IMR-90 (cell line): ENCODE measurements around the gene RBM41. TPM values are rescaled to one million over a fixed set of nuclear protein-coding genes. Genes with fewer than 3 reads are reported as not detected.

Experiments used
- ATAC-seq: fragments of 200-7000 bp; cut with Tn5 transposase; 2 replicates; pipeline ENCODE4 v1.9.1; 2020; ENCODE audit warnings: low read depth, mild to moderate bottlenecking, moderate library complexity
- BruUV-seq: library from RNA; stranded (reverse); fragments of 400-500 nt; replicated peaks from 2 replicates; lab custom pipeline; 2021; lab: Mats Ljungman, UMichigan
- CTCF ChIA-PET: fragments of 300-600 bp; formaldehyde crosslinking; extraction: SDS; loops from one replicate; lab custom pipeline; 2021; ENCODE audit warnings: antibody characterized with exemption; lab: Yijun Ruan, JAX
- POLR2A ChIA-PET: fragments of 300-600 bp; sonication (Branson Sonifier 250); formaldehyde crosslinking; loops from one replicate; lab custom pipeline; 2022; ENCODE audit warnings: antibody characterized with exemption; ENCODE audit not compliant: unreplicated experiment; lab: Charles Lee
- DNase-seq: peaks from one replicate; pipeline ENCODE4 v3.0.0; 2013
- H2AFZ ChIP-seq: replicated peaks from 2 replicates; pipeline ENCODE3; 2013; ENCODE audit warnings: low read length, mild to moderate bottlenecking; ENCODE audit not compliant: poor library complexity
- H2AK5ac ChIP-seq: 2 replicates; pipeline ENCODE4 v1.6.1; 2013; ENCODE audit warnings: low read depth, low read length, inconsistent platforms
- H2AK9ac ChIP-seq: replicated peaks from 2 replicates; pipeline ENCODE3; 2013; ENCODE audit warnings: mild to moderate bottlenecking, low read depth, low read length, moderate library complexity; ENCODE audit not compliant: poor library complexity
- H2BK120ac ChIP-seq: 2 replicates; pipeline ENCODE4 v1.6.1; 2013; ENCODE audit warnings: low read depth, low read length, inconsistent platforms
- H2BK15ac ChIP-seq: 3 replicates; pipeline ENCODE4 v1.6.1; 2013; ENCODE audit warnings: low read depth, low read length, inconsistent platforms
- H2BK20ac ChIP-seq: 2 replicates; pipeline ENCODE4 v1.6.1; 2013; ENCODE audit warnings: low read depth, mild to moderate bottlenecking, inconsistent platforms, low read length, moderate library complexity
- H2BK5ac ChIP-seq: 2 replicates; pipeline ENCODE4 v1.6.1; 2013; ENCODE audit warnings: mild to moderate bottlenecking, low read depth, low read length, inconsistent platforms; ENCODE audit not compliant: poor library complexity, severe bottlenecking
- H3K14ac ChIP-seq: replicated peaks from 2 replicates; pipeline ENCODE4 v1.6.1; 2013; ENCODE audit warnings: low read depth, low read length, inconsistent platforms
- H3K18ac ChIP-seq: 2 replicates; pipeline ENCODE4 v1.6.1; 2013; ENCODE audit warnings: low read depth, low read length, control low read depth
- H3K23ac ChIP-seq: 2 replicates; pipeline ENCODE4 v1.6.1; 2013; ENCODE audit warnings: low read depth, low read length, inconsistent platforms
- H3K27ac ChIP-seq: 2 replicates; pipeline ENCODE4 v1.5.1; 2013; ENCODE audit warnings: mild to moderate bottlenecking, control low read depth, low read length; ENCODE audit not compliant: insufficient read depth
- H3K27me3 ChIP-seq: 2 replicates; pipeline ENCODE4 v1.6.1; 2013; ENCODE audit warnings: low read length; ENCODE audit not compliant: control insufficient read depth, insufficient read depth
- H3K36me3 ChIP-seq: 2 replicates; pipeline ENCODE4 v1.6.1; 2013; ENCODE audit warnings: low read length, mixed read lengths; ENCODE audit not compliant: control insufficient read depth, insufficient read depth
- H3K4ac ChIP-seq: 2 replicates; pipeline ENCODE4 v1.6.1; 2013; ENCODE audit warnings: low read depth, low read length, inconsistent platforms
- H3K4me1 ChIP-seq: 2 replicates; pipeline ENCODE4 v1.6.1; 2013; ENCODE audit warnings: low read length, mixed read lengths; ENCODE audit not compliant: control insufficient read depth, insufficient read depth
- H3K4me2 ChIP-seq: 2 replicates; pipeline ENCODE4 v1.6.1; 2013; ENCODE audit warnings: low read depth, mild to moderate bottlenecking, control low read depth, low read length, moderate library complexity
- H3K4me3 ChIP-seq: 2 replicates; pipeline ENCODE4 v1.5.1; 2013; ENCODE audit warnings: low read depth, mild to moderate bottlenecking, control low read depth, low read length, moderate library complexity; ENCODE audit not compliant: insufficient read depth
- H3K56ac ChIP-seq: 2 replicates; pipeline ENCODE4 v1.6.1; 2013; ENCODE audit warnings: low read length, inconsistent platforms; ENCODE audit not compliant: insufficient read depth; ENCODE audit errors: extremely low read depth
- H3K79me1 ChIP-seq, 2 experiments: 2 replicates each; pipeline ENCODE4 v1.6.1; 2013; ENCODE audit warnings: low read length in 2 of 2, inconsistent platforms in 1 of 2, low read depth in 1 of 2
- H3K9ac ChIP-seq: 2 replicates; pipeline ENCODE4 v1.6.1; 2013; ENCODE audit warnings: low read depth, low read length, control low read depth
- H3K9me1 ChIP-seq: 2 replicates; pipeline ENCODE4 v1.6.1; 2013; ENCODE audit warnings: low read length, inconsistent platforms; ENCODE audit not compliant: insufficient read depth
- H3K9me3 ChIP-seq: 2 replicates; pipeline ENCODE4 v1.6.1; 2013; ENCODE audit warnings: low read length; ENCODE audit not compliant: control insufficient read depth, insufficient read depth
- H4K20me1 ChIP-seq: 2 replicates; pipeline ENCODE4 v1.6.1; 2013; ENCODE audit warnings: low read length, inconsistent platforms; ENCODE audit not compliant: insufficient read depth
- H4K5ac ChIP-seq: 2 replicates; pipeline ENCODE4 v1.6.1; 2013; ENCODE audit warnings: mild to moderate bottlenecking, low read depth, low read length, control low read depth
- H4K8ac ChIP-seq, 2 experiments: 2 replicates each; pipeline ENCODE4 v1.6.1; 2013; ENCODE audit warnings: low read depth in 2 of 2, low read length in 2 of 2, control low read depth in 1 of 2, inconsistent platforms in 1 of 2
- H4K91ac ChIP-seq: 2 replicates; pipeline ENCODE4 v1.6.1; 2013; ENCODE audit warnings: low read depth, low read length, inconsistent platforms; ENCODE audit not compliant: insufficient read depth
- FOS ChIP-seq: fragments of 150-350 bp; IDR thresholded peaks from 2 replicates; pipeline ENCODE4 v1.6.1; 2016; ENCODE audit warnings: low read depth, low read length
- MAZ ChIP-seq: IDR thresholded peaks from 2 replicates; pipeline ENCODE4 v1.6.1; 2012; ENCODE audit warnings: low read depth, mild to moderate bottlenecking, low read length, improper control_type of control experiment, moderate library complexity, borderline replicate concordance
- RAD21 ChIP-seq: IDR thresholded peaks from 2 replicates; pipeline ENCODE4 v1.6.1; 2012; ENCODE audit warnings: low read length, improper control_type of control experiment
- WGBS, 2 experiments: methylation state at CpG; one replicate each; pipeline versions ENCODE4 v1.1.5 to v1.1.7; 2013; ENCODE audit warnings: missing lambda C conversion rate in 2 of 2; ENCODE audit not compliant: insufficient read length in 1 of 2; ENCODE audit errors: extremely low coverage in 2 of 2; 5-methylcytosine and 5-hydroxymethylcytosine counted together
- dilution Hi-C: fragments of 300-500 bp; cut with HindIII; formaldehyde crosslinking; loops from one replicate; pipeline ENCODE4 v1.14.3; 2018; ENCODE audit warnings: low sequenced_read_pairs; ENCODE audit not compliant: unreplicated experiment
- in situ Hi-C: fragments of 300-500 bp; cut with MboI; formaldehyde crosslinking; loops from 3 replicates; pipeline ENCODE4 v1.14.3; 2019; ENCODE audit warnings: low sequenced_read_pairs, inconsistent platforms, mixed read lengths
- intact Hi-C: fragments of 100-400 bp; cut with micrococcal nuclease; formaldehyde crosslinking; loops from 2 replicates; pipeline ENCODE4 v1.10.0; 2022
- polyA plus RNA-seq, 3 experiments: library from polyadenylated mRNA; depleted of rRNA; stranded (reverse); fragments of >200 nt; gene quantifications; 2 replicates each; pipeline ENCODE4 v1.2.3, GENCODE V29; 2012; ENCODE audit warnings: low replicate concordance in 1 of 3
- total RNA-seq: library from RNA; depleted of rRNA; stranded (reverse); fragments of >200 nt; gene quantifications from 2 replicates; pipeline ENCODE4 v1.2.3, GENCODE V29; 2012; rRNA removed
- TF ChIP-seq, protein P1 (sequence below): fragments of 150-350 bp; IDR thresholded peaks from 2 replicates; pipeline ENCODE4 v1.6.1; 2017; ENCODE audit warnings: mild to moderate bottlenecking, antibody characterized with exemption, low read length, low read depth
- TF ChIP-seq, protein P2 (sequence below): fragments of 150-350 bp; IDR thresholded peaks from 2 replicates; pipeline ENCODE4 v1.6.1; 2016; ENCODE audit warnings: low read depth, mild to moderate bottlenecking, low read length, moderate library complexity, borderline replicate concordance

RBM41 gene
- total and polyA plus RNA-seq, 2 of the 4 experiments (the other 2 are of a cell fraction) = 3.9 to 8.6 TPM

DNA sequence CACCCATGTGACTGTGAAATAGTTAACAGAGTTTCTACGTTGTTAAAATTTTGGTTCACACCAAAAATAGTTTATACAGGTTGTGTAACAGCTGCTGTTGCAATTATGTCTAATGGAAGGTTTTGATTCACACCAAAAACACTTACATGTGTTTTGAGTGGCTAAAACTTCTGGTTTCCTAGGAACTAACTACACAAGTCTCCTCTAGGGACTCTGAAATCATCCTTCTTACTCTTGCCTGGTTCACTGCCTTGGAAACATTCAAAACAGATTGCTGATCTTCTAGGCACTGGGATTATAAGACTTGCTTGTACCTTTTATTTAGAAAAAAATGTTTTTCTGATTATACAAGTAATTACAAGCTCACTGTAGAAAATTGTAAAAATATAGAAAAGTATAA is 103.7 kb downstream of the RBM41 start:
- no peak overlapping the region for H3K18ac ChIP-seq
- H4K91ac ChIP-seq = no peak overlapping the region
- no peaks in the 10 kb centered on the region for H3K9me3 ChIP-seq
- no peaks in the 10 kb centered on the region for H3K9me1 ChIP-seq
- no TSS peak for BruUV-seq
- TF ChIP-seq RAD21 = no peak
- TF ChIP-seq, protein P1, sequence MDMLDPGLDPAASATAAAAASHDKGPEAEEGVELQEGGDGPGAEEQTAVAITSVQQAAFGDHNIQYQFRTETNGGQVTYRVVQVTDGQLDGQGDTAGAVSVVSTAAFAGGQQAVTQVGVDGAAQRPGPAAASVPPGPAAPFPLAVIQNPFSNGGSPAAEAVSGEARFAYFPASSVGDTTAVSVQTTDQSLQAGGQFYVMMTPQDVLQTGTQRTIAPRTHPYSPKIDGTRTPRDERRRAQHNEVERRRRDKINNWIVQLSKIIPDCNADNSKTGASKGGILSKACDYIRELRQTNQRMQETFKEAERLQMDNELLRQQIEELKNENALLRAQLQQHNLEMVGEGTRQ = no peak
- TF ChIP-seq, protein P2, sequence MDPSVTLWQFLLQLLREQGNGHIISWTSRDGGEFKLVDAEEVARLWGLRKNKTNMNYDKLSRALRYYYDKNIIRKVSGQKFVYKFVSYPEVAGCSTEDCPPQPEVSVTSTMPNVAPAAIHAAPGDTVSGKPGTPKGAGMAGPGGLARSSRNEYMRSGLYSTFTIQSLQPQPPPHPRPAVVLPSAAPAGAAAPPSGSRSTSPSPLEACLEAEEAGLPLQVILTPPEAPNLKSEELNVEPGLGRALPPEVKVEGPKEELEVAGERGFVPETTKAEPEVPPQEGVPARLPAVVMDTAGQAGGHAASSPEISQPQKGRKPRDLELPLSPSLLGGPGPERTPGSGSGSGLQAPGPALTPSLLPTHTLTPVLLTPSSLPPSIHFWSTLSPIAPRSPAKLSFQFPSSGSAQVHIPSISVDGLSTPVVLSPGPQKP = no peak
- TF ChIP-seq MAZ = no peak
- TF ChIP-seq FOS = no peak
- in situ Hi-C loops = no loop called here
- ChIA-PET POLR2A (no interaction called here), CTCF (no interaction called here)
- H3K14ac ChIP-seq = no peak overlapping the region
- H3K27ac ChIP-seq = no peak overlapping the region
- no peak for ATAC-seq
- no CpG with 5 or more reads among the region's 1 CpG for WGBS, 2 experiments
- H2AFZ ChIP-seq = no peak overlapping the region
- no peaks in the 10 kb centered on the region for H4K20me1 ChIP-seq
- intact Hi-C loops = no loop called here
- dilution Hi-C loops = no loop called here
- no peak overlapping the region for H2AK5ac ChIP-seq
- H3K79me1 ChIP-seq = no peaks in the 10 kb centered on the region
- no peak overlapping the region for H4K8ac ChIP-seq
- no peak overlapping the region for H2BK15ac ChIP-seq
- no peak overlapping the region for H2AK9ac ChIP-seq
- no peak overlapping the region for H3K23ac ChIP-seq
- no peak overlapping the region for H2BK20ac ChIP-seq
- no peaks in the 10 kb centered on the region for H3K4me1 ChIP-seq
- peaks cover 2% of the 10 kb centered on the region for H3K27me3 ChIP-seq
- H3K9ac ChIP-seq = no peak overlapping the region
- no peak overlapping the region for H3K4me2 ChIP-seq
- H4K5ac ChIP-seq = no peak overlapping the region
- no peak overlapping the region for H2BK5ac ChIP-seq
- no peak overlapping the region for H3K4me3 ChIP-seq
- no peak overlapping the region for H3K56ac ChIP-seq
- no peak overlapping the region for H3K4ac ChIP-seq
- H2BK120ac ChIP-seq = no peak overlapping the region
- DNase-seq = no peak
- no peaks in the 10 kb centered on the region for H3K36me3 ChIP-seq

Other genes with a start within 250 kb of the RBM41 start
- not detected in 2 replicates for gene RIPPLY1, start 215.5 kb downstream of the RBM41 start, total RNA-seq
- not detected in 2 replicates for gene RIPPLY1, start 215.5 kb downstream of the RBM41 start, polyA plus RNA-seq (2012; rRNA removed)
- not detected in 2 replicates for gene CLDN2, start 198.4 kb downstream of the RBM41 start, total RNA-seq
- 0.03 TPM in 2 replicates for gene CLDN2, start 198.4 kb downstream of the RBM41 start, polyA plus RNA-seq (2012; rRNA removed)
- gene MORC4, start 118.6 kb downstream of the RBM41 start, total RNA-seq = 33.1 and 34.2 TPM in 2 replicates
- 13.6 and 17.5 TPM in 2 replicates for gene MORC4, start 118.6 kb downstream of the RBM41 start, polyA plus RNA-seq (2012; rRNA removed)
- gene NUP62CL, start 87.6 kb upstream of the RBM41 start, total RNA-seq = not detected in 2 replicates
- gene NUP62CL, start 87.6 kb upstream of the RBM41 start, polyA plus RNA-seq (2012; rRNA removed) = not detected in 2 replicates
- gene DNAAF6, start 87.8 kb upstream of the RBM41 start, total RNA-seq = not detected in 2 replicates
- not detected in 2 replicates for gene DNAAF6, start 87.8 kb upstream of the RBM41 start, polyA plus RNA-seq (2012; rRNA removed)